K562 (cell line): ENCODE results near the gene PMCH. TPM values are rescaled to one million over a fixed set of nuclear protein-coding genes. Genes with fewer than 3 reads are reported as not detected.
"Not testable (repeated sequence)": the region's sequence is repeated elsewhere in the genome, so short reads cannot be mapped to it uniquely, and the experiment has no call there.

Source experiments
- ATAC-seq: fragments of 200-7000 bp; cut with Tn5 transposase; 3 replicates; pipeline ENCODE4 v1.9.1; 2020; ENCODE audit warnings: moderate library complexity
- BruUV-seq: library from RNA; stranded (reverse); fragments of 400-500 nt; replicated peaks from 2 replicates; lab custom pipeline; 2021; lab: Mats Ljungman, UMichigan
- CTCF ChIA-PET: fragments of 300-600 bp; formaldehyde crosslinking; extraction: SDS; loops from one replicate; lab custom pipeline; 2021; ENCODE audit warnings: low intra/inter-chr PET ratio; lab: Yijun Ruan, JAX
- POLR2A ChIA-PET: fragments of 300-600, 350-650 bp; sonication (Branson Sonifier 250); formaldehyde crosslinking; extraction: SDS; loops from one replicate; lab custom pipeline; 2021; ENCODE audit warnings: antibody characterized with exemption, inconsistent platforms; lab: Yijun Ruan, JAX
- DNase-seq, 4 experiments: peaks; one replicate each; pipeline versions ENCODE4 v3.0.0 to v3.0.0-alpha.2; 2011 to 2018; ENCODE audit warnings: low spot score in 3 of 4, mixed read lengths in 3 of 4; ENCODE audit errors: extremely low read depth in 1 of 4
- FAIRE-seq: peaks from 2 replicates; lab custom pipeline; 2011; peaks lifted over from hg19 to GRCh38; lab: Jason Lieb, UNC
- H2AFZ ChIP-seq: 2 replicates; pipeline ENCODE4 v1.6.0; 2011; ENCODE audit warnings: low read depth, low read length, control low read depth, inconsistent platforms
- H3K27ac ChIP-seq: fragments of 200-600 bp; 3 replicates; pipeline ENCODE4 v1.8.0; 2011; ENCODE audit warnings: low read depth, mild to moderate bottlenecking, control low read depth, inconsistent platforms, low read length, moderate library complexity, mixed read lengths; ENCODE audit errors: extremely low read depth
- H3K27me3 ChIP-seq, 2 experiments: fragments of 300-600 bp in 1 of 2; 2 replicates in 1 of 2; 3 replicates in 1 of 2; pipeline versions ENCODE4 v1.6.0 to v1.8.0; 2011; ENCODE audit warnings: inconsistent platforms in 2 of 2, low read length in 2 of 2, mild to moderate bottlenecking in 1 of 2, mixed read lengths in 1 of 2, moderate library complexity in 1 of 2; ENCODE audit not compliant: control insufficient read depth in 2 of 2, insufficient read depth in 2 of 2
- H3K36me3 ChIP-seq: fragments of 300-600 bp; 3 replicates; pipeline ENCODE4 v1.8.0; 2011; ENCODE audit warnings: mild to moderate bottlenecking, low read length, inconsistent platforms; ENCODE audit not compliant: control insufficient read depth, insufficient read depth
- H3K4me1 ChIP-seq, 2 experiments: fragments of 200-600 bp in 1 of 2; replicated peaks in 1 of 2; 2 replicates in 1 of 2; 3 replicates in 1 of 2; pipeline versions ENCODE4 v1.5.1 to v1.8.0; 2011; ENCODE audit warnings: inconsistent platforms in 2 of 2, low read length in 2 of 2, mild to moderate bottlenecking in 1 of 2, mixed read lengths in 1 of 2, moderate library complexity in 1 of 2; ENCODE audit not compliant: control insufficient read depth in 2 of 2, insufficient read depth in 2 of 2
- H3K4me2 ChIP-seq: 2 replicates; pipeline ENCODE4 v1.6.1; 2011; ENCODE audit warnings: low read length, control low read depth, inconsistent platforms, mixed read lengths; ENCODE audit not compliant: insufficient read depth
- H3K4me3 ChIP-seq: fragments of 200-600 bp; sonication (generic), shearing (Covaris generic); 2 replicates; pipeline ENCODE4 v1.5.1; 2016; ENCODE audit warnings: control low read depth, inconsistent platforms
- H3K79me2 ChIP-seq: fragments of 200-600 bp; 3 replicates; pipeline ENCODE4 v1.8.0; 2011; ENCODE audit warnings: low read length, inconsistent platforms; ENCODE audit not compliant: control insufficient read depth, insufficient read depth
- H3K9ac ChIP-seq, 2 experiments: 2 replicates each; pipeline versions ENCODE4 v1.6.0 to v1.6.1; 2011; ENCODE audit warnings: low read depth in 2 of 2, low read length in 2 of 2, control low read depth in 1 of 2, inconsistent platforms in 1 of 2, mild to moderate bottlenecking in 1 of 2, mixed read lengths in 1 of 2; ENCODE audit not compliant: insufficient read depth in 1 of 2
- H3K9me1 ChIP-seq: one replicate; pipeline ENCODE4 v1.6.0; 2011; ENCODE audit warnings: inconsistent platforms, mild to moderate bottlenecking, low read length, moderate library complexity; ENCODE audit not compliant: control insufficient read depth, insufficient read depth
- H3K9me3 ChIP-seq: replicated peaks from 2 replicates; pipeline ENCODE4 v1.5.1; 2011; ENCODE audit warnings: low read depth, low read length, inconsistent platforms; ENCODE audit not compliant: control insufficient read depth, insufficient read depth
- H4K20me1 ChIP-seq: replicated peaks from 2 replicates; pipeline ENCODE4 v1.6.1; 2011; ENCODE audit warnings: low read length, inconsistent platforms, mixed read lengths; ENCODE audit not compliant: control insufficient read depth, insufficient read depth
- FOXP1 ChIP-seq: sonication (generic); formaldehyde crosslinking; IDR thresholded peaks from 2 replicates; pipeline ENCODE4 v1.8.0; 2022; ENCODE audit warnings: mild to moderate bottlenecking, missing genetic modification reagents
- HNRNPL ChIP-seq: fragments of 200-400 bp; formaldehyde crosslinking; IDR thresholded peaks from 2 replicates; pipeline ENCODE4 v1.6.1; 2017; ENCODE audit warnings: low read depth, mild to moderate bottlenecking, low read length
- PRDM10 ChIP-seq: fragments of 450-650 bp; IDR thresholded peaks from 2 replicates; pipeline ENCODE4 v1.6.1; 2018; ENCODE audit not compliant: partially characterized antibody
- RAD51 ChIP-seq: fragments of 450-650 bp; IDR thresholded peaks from 2 replicates; pipeline ENCODE4 v1.7.1; 2016; ENCODE audit warnings: low read depth, mild to moderate bottlenecking, borderline replicate concordance
- TFE3 ChIP-seq: fragments of 450-650 bp; formaldehyde crosslinking; IDR thresholded peaks from 2 replicates; pipeline ENCODE4 v1.4.0; 2020; ENCODE audit warnings: mild to moderate bottlenecking, mixed read lengths
- ZNF830 ChIP-seq: fragments of 250-450 bp; sonication (Bioruptor Pico); IDR thresholded peaks from 2 replicates; pipeline ENCODE4 v1.5.0; 2021; ENCODE audit warnings: mild to moderate bottlenecking
- WGBS: fragments of 100-300 bp; shearing (Covaris generic); methylation state at CpG from one replicate; pipeline ENCODE4 v1.1.6; 2016; ENCODE audit warnings: low coverage, mixed read lengths; ENCODE audit not compliant: insufficient coverage; ENCODE audit errors: missing lambda C conversion rate; 5-methylcytosine and 5-hydroxymethylcytosine counted together
- in situ Hi-C: fragments of 300-500 bp; cut with MboI; formaldehyde crosslinking; loops from 4 replicates; pipeline ENCODE4 v1.15.0; 2018; ENCODE audit warnings: inconsistent platforms, mixed read lengths
- intact Hi-C: fragments of 100-400 bp; cut with micrococcal nuclease; formaldehyde crosslinking; loops from 2 replicates; pipeline ENCODE4 v1.14.2; 2022
- polyA plus RNA-seq, 8 experiments: library from polyadenylated mRNA; depleted of rRNA in 4 of 8; stranded (reverse) in 5 of 8; unstranded in 3 of 8; fragments of >200 nt; fragmentation: Nextera tagmentation in 2 of 8; fragmentation: Illumina TruSeq in 1 of 8; extraction: Ambion mirVana in 2 of 8; extraction: Trizol in 1 of 8; gene quantifications; 2 replicates each; pipeline versions ENCODE4 v1.2.1 to v1.2.3, GENCODE V29; 2011 to 2014; ENCODE audit warnings: inconsistent platforms in 1 of 8, missing spikeins in 1 of 8
- total RNA-seq, 7 experiments: library from RNA; depleted of rRNA in 6 of 7; stranded (reverse); fragments of >200 nt in 6 of 7; fragmentation: Illumina TruSeq in 2 of 7; extraction: Trizol in 2 of 7; gene quantifications; 2 replicates each; pipeline versions ENCODE4 v1.2.1 to v1.2.3, GENCODE V29; 2011 to 2021; ENCODE audit warnings: low replicate concordance in 1 of 7

The PMCH gene
- total and polyA plus RNA-seq, 9 of the 15 experiments (the other 6 are each of a cell fraction or from before 2014, with no cell fraction given): 0.10 to 0.20 TPM; not detected in 7

- ChIA-PET CTCF (no interaction called here), POLR2A (no interaction called here)
- ATAC-seq (no peak), DNase-seq (no peak), FAIRE-seq (no peak)
- intact Hi-C loops: no loop called here
- H3K4me2 ChIP-seq: no peak overlapping the region
- 79% methylated on average over 1 of the region's 1 CpG for WGBS
- H4K20me1 ChIP-seq: no peaks in the 10 kb centered on the region
- no peaks in the 10 kb centered on the region for H3K27me3 ChIP-seq
- TF ChIP-seq PRDM10 (no peak), FOXP1 (CRISPR knock-in tag) (no peak), TFE3 (CRISPR knock-in tag) (no peak), RAD51 (no peak), ZNF830 (no peak), HNRNPL (no peak)
- no peaks in the 10 kb centered on the region for H3K9me1 ChIP-seq
- no peaks in the 10 kb centered on the region for H3K9me3 ChIP-seq
- H3K4me1 ChIP-seq: no peaks in the 10 kb centered on the region
- no peak overlapping the region for H3K27ac ChIP-seq
- in situ Hi-C loops: no loop called here
- H3K9ac ChIP-seq: no peak overlapping the region
- no TSS peak for BruUV-seq
- no peak overlapping the region for H3K4me3 ChIP-seq
- peaks cover 10% of the 10 kb centered on the region; the same call in 2 of the 3 replicates for H3K36me3 ChIP-seq
- H3K79me2 ChIP-seq: no peaks in the 10 kb centered on the region
- H2AFZ ChIP-seq: no peak overlapping the region
These were observed 34.2 kb downstream of the PMCH start for GRCh38 chr12:102163383-102163782.

GRCh38 chr12:102155206-102155605 is 42.4 kb downstream of the PMCH start:
- intact Hi-C loops, H3K9me3 ChIP-seq, BruUV-seq, in situ Hi-C loops, FAIRE-seq, H4K20me1 ChIP-seq, H3K9ac ChIP-seq, H3K79me2 ChIP-seq, H3K27ac ChIP-seq, H2AFZ ChIP-seq, CTCF ChIA-PET, ATAC-seq, H3K27me3 ChIP-seq, H3K4me1 ChIP-seq, H3K9me1 ChIP-seq, H3K4me3 ChIP-seq, H3K4me2 ChIP-seq, DNase-seq: not testable (repeated sequence)
- POLR2A ChIA-PET: interaction anchor here (0.9 to 1.4 kb wide), 2 partner anchors 10 to 35 kb away, joined by 3 to 4 read pairs; partner anchors contain the start of genes NUP37 and PARPBP
- H3K36me3 ChIP-seq: peaks cover 35% of the 10 kb centered on the region
- WGBS: 100% methylated on average over 3 of the region's 3 CpGs
